GM04504 (cell line): ENCODE measurements around the gene PDLIM5.

Experiments used
- DNase-seq: peaks from one replicate; pipeline ENCODE4 v3.0.0-alpha.2; 2012; ENCODE audit warnings: low read depth

Gene PDLIM5

DNA sequence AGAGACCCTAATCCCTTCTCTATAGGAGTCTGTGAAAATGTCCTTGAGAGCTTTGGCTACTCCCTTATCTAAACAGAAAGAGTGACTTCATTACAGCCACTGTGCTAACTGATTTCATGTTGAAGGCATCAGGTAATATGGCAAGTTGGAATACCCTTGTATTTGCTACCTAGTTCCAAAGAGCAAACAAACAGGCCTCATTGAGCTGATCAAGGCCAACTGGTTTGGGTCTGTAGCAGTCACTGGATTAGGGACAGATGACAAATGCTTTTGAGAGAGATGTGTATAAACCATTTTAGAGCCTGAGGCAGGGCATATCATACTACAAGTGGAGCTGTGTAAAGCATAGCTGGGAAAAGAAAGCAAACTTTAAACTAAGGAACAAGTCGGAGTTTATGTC lies 22.9 kb upstream of the PDLIM5 start:
- DNase-seq, result no peak

DNA sequence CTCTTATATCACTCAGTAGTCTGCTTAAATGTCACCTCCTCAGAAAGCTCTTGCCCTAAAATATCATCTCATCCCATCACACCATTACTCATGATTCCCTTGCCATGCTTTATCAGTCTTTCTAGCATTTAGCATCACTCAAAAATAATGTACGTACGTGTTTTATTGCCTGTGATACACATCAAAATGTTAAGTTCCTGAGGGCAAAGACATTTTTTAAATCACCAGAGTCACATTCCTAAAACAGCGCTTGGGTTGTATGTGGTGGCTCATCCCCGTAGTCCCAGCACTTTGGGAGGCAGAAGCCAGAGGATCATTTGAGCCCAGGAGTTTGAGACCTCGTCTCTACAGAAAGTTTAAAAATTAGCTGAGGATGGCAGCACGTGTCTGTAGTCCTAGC lies 21.3 kb upstream of the PDLIM5 start:
- no peak for DNase-seq

DNA sequence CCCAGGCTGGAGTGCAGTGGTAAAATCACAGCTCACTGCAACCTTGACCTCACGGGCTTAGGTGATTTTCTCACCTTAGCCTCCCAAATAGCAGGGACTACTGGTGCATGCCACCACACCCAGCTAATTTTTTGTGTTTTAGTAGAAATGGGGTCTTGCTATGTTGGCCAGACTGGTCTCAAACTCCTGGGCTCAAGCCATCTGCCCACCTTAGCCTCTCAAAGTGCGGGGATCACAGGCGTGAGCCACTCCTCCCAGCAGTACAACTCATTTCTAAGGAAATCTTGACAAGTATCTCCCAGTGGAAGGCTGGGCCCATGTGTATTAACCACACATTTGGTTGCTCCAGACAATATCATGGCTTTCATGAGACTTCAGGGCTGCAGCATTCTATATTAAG lies 20.4 kb upstream of the PDLIM5 start:
- no peak for DNase-seq

DNA sequence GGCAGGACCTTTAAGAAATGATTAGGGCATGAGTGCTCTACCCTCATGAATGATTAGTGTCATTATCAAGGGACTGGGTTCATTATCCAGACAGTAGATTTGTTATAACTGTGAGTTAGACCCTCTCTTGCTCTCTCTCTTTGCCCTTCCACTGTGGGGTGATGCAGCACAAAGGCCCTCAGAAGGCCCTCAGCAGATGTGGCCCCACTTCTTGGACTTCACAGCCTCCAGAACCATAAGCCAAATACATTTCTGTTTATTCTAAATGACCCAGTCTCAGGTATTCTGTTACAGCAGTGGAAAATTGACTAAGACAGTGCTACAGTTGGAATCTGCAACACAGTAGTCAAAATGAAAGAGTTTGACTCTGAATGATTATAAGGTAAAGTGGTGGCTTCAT lies 17.2 kb upstream of the PDLIM5 start:
- no peak for DNase-seq

DNA sequence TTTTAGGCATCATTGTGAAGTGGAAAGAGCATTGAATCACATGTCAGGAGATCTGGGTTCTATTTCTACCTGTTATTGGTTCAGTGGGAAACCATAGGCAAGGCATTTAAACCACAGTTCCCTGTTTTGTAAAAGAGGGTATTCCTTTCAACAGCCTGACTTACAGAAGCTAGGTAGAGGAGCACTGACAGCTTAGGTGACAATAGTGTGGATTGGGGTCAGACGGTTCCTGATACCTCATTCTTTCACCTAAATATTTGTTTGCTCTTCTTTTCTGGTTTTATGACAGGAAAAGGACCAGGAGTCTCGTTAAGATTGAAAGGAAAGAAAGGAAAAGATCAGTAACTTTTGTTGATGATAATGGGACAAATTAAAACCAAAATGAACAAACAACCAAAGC lies 15.9 kb upstream of the PDLIM5 start:
- no peak for DNase-seq

DNA sequence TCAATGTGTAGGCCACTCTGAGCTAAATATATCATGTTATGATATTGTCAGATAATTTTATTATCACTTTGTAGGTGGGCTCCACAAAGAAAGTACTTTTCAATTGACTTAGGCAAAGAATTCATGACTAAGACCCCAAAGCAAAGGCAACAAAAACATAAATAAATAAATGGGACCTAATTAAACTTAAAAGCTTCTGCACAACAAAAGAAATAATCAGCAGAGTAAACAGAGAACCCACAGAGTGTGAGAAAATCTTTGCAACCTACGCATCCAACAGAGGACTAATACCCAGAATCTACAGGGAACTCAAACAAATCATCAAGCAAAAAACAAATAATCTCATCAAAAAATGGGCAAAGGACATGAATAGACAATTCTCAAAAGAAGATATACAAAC lies 15.2 kb upstream of the PDLIM5 start:
- no peak for DNase-seq

DNA sequence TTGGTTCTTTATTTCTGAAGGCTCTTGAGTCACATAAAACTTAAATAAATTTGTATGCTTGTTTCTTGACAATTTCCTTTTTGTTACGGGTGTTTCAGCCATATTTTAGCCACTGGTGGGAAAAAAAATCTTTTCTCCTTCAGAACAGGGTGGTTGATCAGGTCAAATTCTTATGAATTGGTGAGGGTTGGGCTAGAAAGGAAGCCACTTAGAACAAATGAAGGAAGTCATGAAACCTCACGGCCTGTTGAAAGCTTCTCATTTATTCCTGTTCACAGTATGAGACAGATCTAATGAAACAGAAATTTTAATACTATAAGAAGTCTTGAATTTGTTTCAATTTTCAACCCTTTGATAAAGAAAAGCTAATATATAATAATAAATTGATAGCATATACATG lies 12.1 kb upstream of the PDLIM5 start:
- no peak for DNase-seq

DNA sequence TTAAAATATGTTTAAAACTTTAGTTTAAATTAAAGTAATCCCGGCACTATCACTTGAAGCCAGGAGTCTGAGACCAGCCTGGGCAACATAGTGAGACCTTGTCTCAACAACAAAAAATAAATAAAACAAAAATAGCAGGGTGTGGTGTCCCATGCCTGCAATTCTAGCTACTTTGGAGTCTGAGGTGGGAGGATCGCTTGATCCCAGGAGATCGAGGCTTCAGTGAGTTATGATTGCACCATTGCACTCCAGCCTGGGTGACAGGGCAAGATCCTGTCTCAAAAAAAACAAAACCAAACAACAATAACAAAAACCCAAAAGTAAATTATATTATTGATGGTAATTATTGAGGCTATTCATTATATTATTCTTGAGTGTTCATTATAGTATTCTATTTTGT lies 9.9 kb upstream of the PDLIM5 start:
- no peak for DNase-seq

DNA sequence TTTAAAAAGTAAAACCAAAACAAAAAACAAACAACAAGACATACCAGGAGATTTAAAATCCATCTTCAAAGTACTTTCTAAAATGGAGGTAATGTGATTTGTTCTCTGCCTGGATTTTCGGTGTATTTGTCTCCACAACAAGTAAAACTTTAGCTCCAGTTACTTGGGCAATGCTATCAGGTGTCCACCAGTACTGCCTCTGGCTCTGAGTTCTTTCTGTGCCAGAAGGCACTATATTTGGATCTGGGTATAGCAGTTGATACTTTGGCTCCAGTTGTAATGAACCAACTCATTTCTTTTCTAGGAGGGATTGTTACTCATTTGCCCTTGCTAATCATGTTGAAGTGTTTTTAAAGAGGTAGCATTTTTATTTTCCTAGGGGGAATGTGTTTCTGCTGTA lies 9.5 kb upstream of the PDLIM5 start:
- DNase-seq, result no peak

DNA sequence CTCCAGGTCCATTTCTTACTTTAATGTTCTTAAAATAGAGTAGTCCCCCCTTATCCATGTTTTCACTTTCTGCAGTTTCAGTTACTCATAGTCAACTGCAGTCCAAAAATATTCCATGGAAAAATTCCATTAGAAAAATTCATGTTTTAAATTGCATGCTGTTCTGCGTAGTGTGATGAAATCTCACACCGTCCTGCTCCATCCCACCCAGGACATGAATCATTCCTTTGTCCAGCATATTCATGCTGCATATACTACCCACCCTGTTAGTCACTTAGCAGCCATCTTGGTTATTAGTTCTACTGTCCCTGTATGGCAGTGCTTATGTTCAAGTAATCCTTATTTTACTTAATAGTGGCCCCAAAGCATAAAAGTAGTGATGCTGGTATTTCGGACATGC lies 5.4 kb upstream of the PDLIM5 start:
- peak; percentile 41 for DNase-seq

DNA sequence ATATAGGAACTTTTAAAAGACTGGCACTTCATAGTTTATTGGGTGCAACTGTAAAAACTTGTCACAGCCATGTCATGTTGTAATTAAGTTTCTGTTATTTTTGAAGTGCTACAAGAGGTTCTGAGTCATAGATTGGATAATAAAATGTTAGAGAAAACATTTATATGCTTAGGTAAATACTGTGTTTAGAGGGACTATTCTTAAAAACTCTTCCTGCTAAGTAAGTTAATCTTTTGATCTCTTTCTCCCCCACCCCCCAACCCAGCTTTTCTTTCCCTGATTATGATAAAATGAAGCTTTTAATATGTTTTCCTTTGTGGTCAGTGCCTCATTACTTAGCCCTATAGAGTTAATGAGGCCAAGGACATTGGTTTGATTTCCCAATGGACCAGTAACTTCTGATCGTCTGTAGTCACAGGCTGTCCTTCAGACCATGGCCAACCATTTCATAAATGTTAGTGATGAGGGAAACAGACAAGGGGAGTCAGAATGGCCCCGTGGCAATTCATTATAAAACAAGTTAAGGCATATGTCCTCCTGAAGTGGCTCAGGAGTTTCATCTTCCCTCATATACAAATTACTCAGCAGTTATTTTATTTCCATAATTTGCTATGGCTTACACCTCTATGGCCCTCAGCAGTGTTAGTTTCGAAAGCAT lies 3.9 kb upstream of the PDLIM5 start:
- no peak for DNase-seq

DNA sequence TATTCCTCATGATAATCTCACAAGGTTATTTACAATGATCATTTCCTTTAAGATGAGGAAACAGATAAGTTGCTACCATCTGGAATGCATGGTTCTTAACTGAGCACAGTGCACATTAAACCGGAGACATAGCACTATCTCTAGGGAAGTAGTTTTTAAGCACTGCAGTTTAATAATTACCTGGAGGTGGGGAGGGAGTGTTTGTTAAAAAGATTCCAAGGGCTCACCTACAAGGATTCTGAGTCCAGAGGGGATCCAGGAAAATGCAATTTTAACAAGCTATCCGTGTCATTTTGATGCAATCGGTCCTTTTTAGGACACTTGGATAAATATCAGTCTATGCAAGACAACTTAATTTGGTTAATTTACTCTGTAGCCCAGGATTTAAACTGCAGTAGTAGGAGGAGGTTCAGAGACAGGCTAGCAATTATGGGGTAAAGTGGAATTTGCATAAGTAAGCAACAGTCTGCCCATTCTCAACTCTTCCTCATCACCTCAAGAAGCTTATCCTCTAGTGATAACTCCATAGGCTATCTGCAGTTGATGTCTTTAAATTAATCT lies 2.8 kb upstream of the PDLIM5 start:
- DNase-seq, result no peak

DNA sequence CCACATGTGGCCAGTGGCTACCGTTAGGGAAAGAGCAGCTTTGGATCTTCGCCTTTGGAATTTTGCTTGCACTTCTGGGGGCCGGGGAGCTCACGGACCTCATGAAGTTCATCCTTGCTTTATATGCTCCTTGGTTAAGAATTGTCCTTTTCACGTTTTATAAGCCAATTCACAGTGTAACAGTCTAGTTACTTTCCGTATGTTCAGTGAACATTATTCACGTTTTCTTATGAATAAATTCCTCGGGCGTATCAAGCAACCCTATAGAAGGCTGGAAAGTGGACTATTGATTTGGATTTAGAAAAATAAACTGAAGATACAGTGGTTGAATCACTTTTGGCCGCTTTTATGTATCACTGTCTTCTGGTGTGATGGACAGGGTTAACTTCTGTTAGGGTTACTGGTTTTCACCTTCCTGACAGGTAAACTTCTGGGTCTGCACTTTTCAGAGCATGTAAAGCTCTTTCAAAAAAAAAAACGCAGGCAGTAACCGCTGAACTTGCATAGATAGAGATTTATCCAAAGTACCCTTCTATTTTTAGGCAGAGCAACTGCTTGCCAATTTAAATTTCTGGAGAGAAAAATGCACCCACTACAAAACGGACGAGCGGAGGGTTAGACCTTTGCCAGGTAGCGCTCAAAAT lies 569 bp upstream of the PDLIM5 start:
- no peak for DNase-seq

DNA sequence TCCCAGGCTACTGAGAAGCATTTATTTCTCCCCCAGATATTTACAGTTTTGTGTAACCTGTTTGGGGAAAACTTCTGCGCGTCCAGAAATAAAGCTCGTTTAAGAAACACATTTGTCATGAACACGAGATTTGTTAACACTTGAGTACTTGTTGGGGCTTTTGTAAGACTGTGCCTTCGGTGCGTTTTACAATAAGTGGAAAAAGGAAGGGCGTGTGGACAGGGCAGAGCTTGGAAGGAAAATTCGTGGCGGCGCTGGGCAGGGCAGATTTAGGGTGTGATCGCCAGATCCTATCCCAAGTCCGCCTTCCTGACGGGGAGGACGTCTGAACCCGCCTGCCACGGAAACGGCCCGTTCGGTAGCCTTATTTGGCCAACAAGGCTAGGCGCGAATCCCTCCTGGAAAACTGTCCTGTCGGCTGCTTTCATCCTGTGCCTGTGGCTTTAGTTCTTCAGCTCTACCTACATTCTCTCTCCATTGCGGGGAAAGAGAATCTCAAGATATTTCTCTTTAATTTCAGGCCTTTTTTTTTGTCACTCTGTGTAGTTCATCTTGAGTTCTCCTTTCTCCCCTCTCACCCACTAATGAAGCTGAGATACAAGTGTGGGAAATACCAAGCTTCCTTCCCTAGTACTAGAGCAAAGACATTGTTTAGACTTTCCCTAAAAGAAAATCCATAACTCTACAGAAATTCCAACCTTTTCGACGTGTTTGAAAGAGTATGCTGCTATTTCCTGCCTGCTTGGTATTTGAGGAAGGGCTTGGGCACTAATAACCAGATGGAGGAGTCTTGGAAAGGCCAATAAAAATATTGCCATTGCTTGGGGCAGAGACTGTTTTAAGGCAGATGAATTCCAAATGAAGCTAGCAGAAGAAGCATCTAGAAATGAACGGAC lies 982 bp downstream of the PDLIM5 start:
- DNase-seq, result peak; percentile 59

DNA sequence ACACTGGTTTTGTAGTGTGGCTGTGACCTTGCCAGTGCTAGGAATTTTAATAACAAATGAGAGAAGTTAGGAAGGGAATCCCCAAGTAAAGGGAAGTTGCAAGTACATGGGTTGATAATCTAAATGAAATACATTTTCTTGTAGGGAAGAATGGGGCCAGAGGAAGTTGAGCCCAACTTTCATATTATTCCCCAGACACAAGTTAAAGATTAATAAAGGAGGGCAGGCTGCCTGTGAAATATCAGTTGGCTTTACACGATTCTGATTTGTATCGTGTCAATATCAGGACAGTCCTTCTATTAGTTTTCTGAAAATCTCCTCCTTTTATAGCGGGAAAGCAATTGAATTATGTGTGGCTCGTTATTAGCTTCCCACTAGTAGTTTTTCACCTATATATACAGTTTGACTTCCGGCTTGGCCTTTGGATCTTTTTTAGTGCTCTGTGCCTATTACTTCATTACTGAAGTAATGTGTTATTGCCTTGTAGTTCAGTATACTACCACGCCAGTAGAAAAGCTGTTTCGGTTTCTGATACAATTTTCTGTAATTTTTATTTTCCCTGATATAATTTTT lies 1.7 kb downstream of the PDLIM5 start:
- DNase-seq, result no peak

DNA sequence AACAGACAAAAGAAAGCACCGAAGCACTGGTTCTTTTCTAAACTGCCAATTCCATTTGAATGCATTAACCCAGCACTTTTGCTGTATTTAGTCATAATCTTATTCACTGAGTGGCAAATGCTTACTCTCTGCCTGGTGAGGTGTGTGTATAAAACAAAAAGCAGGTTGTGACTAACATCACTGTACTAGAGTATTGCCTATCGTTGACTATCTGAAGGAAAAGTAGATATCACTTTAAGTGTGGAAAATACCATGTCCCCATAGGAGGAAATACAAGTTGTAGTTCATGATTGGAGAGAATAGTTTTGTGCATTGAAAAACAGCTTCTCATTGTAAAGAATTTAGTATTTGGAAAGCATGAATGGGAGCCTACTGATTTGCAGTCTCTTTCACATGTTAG lies 2.7 kb downstream of the PDLIM5 start:
- DNase-seq, result no peak

DNA sequence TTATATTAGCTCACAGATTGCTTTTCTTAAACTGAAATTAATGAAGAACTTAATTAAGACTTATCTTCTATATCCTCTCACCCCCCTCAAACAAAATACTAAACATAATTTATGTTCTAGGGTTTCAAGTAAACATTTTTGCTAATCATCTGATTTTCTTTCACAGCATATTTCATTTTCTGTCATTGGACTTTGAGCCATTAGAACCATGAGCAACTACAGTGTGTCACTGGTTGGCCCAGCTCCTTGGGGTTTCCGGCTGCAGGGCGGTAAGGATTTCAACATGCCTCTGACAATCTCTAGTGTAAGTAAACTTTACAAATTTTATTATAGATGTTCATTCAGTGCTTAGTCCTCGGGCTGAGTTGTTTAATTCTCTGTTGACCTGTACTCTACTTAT lies 3.3 kb downstream of the PDLIM5 start:
- DNase-seq, result peak; percentile 68

DNA sequence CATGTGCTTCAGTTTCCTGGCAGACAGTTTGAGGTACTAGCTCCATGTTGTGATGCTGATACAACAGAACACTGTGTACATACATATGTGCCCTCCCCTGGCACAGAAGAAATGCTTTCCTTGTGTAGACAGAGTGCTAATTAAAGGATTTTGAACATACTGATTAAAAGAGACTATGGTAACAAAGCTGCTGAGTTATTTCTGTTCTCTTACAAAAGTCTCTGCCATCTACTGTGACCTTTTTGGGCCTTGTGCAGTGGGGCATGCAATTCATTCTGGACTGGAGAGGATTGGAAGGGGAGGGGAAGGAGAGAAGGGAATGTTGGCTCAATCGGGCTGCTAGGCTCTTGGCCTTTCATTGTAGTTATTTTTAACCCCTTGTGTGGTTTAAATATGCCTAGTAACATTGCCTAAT lies 6.0 kb downstream of the PDLIM5 start:
- DNase-seq, result no peak

DNA sequence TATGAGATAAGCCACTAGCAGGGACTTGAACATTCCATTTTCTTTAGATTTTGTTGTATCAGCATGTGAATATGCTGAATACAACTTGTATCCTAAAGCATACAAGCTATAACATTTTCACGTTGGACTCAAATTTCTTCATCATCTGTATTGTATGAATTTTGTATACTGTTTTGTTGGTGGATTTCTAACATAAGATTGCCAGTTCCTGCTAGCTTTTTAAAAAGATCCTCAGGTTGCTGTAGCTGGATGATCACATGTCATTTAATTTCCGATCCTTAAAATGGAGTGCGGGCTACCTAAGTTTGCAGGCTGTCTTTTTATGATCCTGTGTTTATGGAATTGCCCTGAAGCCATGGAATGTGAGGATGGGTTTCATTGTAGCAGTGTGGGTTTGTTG lies 6.9 kb downstream of the PDLIM5 start:
- no peak for DNase-seq

DNA sequence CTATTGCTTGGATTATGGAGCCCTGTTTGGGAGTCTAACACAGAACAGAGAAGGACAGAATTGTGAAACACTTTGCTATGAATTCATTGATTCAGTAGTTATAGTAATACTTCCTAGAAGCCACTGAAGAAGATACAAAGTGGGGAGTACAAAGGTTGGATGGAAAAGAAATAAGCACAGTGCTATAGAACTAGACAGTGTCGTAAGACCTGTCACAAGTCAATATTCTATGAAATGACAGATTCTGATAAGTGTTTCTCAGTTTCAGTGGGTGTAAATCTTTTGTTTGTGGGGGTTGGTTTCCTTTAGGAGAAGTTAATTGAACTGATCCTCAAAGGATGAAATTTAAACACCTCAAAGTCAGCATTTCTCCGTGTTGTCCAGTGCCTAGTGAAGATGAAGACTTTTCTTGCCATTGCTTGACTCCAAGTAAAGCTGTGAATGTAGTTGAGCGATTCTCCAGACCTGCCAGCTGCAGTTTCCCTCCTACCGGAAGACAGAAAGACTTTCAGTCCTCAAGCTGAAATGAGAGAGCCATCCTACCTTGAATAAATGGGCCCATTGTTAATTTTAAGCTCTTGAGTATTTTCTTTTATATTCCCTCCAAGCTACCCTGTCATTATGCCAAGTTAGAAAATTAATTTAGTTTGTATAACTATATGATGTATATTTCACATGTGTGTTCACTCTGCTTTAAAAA lies 7.9 kb downstream of the PDLIM5 start:
- DNase-seq, result no peak

DNA sequence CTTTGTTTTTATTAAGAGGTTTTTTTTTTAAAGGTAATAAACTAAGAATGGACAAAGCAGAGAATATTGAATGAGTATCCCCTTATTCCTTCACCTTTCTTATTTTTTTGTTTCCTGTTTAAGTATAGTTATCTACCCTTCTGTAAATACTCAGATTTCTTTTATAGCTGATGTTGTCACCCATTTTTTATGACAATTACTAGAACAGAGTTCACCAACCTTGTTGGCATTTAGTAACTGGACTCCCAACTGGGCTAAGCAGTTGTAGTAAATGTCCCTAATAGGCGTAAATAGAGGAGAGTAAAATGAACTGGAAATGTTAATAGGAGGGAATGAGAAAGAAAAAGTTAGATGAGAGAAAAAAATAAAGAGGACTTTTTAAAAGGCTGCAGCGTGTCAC lies 9.8 kb downstream of the PDLIM5 start:
- DNase-seq, result no peak

DNA sequence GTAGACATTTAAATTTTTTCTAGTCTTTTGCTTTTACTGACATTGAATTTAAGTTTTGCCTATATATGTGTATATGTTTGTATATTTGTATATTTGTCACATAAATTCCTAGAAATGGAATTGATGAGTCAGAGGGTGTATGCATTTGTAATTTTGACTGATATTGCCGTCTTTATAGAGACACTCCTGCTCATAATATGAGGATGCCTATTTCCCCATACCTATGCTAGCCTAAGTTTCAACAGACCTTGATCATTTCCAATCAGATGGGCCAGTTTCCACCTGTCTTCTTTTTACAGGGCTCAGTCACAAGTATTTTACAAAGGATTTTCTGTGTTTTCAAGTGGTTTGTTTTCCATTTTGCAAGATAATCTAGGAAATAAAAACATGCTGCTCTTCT lies 10.8 kb downstream of the PDLIM5 start:
- no peak for DNase-seq
